HEK293 (cell line): ENCODE results near the gene CYP2S1.

ENCODE experiments used
- CTCF ChIA-PET: fragments of 350-600 bp; formaldehyde crosslinking; extraction: SDS; loops from one replicate; lab custom pipeline; 2021; ENCODE audit warnings: antibody characterized with exemption; lab: Yijun Ruan, JAX
- POLR2A ChIA-PET: fragments of 300-600 bp; formaldehyde crosslinking; extraction: SDS; loops from one replicate; lab custom pipeline; 2020; ENCODE audit warnings: antibody characterized with exemption, inconsistent platforms; lab: Yijun Ruan, JAX
- H3K27ac ChIP-seq: fragments of 200-500 bp; sonication (Bioruptor generic); 2 replicates; pipeline ENCODE4 v1.5.1; 2014; ENCODE audit warnings: low read depth, low read length, control low read depth, inconsistent platforms; ENCODE audit errors: extremely low read depth
- H3K36me3 ChIP-seq, 2 experiments: fragments of 200-500 bp in 1 of 2; sonication (Bioruptor generic) in 1 of 2; 1 replicate in 1 of 2; 2 replicates in 1 of 2; pipeline ENCODE4 v1.5.1; 2014 to 2017; ENCODE audit warnings: inconsistent platforms in 2 of 2, low read length in 2 of 2; ENCODE audit not compliant: control insufficient read depth in 2 of 2, insufficient read depth in 1 of 2
- H3K4me1 ChIP-seq: fragments of 200-500 bp; sonication (Bioruptor generic); 2 replicates; pipeline ENCODE4 v1.5.1; 2014; ENCODE audit warnings: mild to moderate bottlenecking, low read length, inconsistent platforms; ENCODE audit not compliant: control insufficient read depth, insufficient read depth
- H3K4me3 ChIP-seq: 2 replicates; pipeline ENCODE4 v1.5.1; 2011; ENCODE audit warnings: low read depth, mild to moderate bottlenecking, control low read depth, low read length, moderate library complexity
- H3K9me3 ChIP-seq: fragments of 200-500 bp; sonication (Bioruptor generic); 2 replicates; pipeline ENCODE4 v1.5.1; 2014; ENCODE audit warnings: low read depth, low read length, inconsistent platforms; ENCODE audit not compliant: control insufficient read depth, insufficient read depth
- EGR2 ChIP-seq: fragments of 450-650 bp; formaldehyde crosslinking; IDR thresholded peaks from 2 replicates; pipeline ENCODE4 v1.5.1; 2016; ENCODE audit warnings: low read depth, missing biosample characterization, missing genetic modification characterization
- GLIS1 ChIP-seq: fragments of 450-650 bp; formaldehyde crosslinking; IDR thresholded peaks from 2 replicates; pipeline ENCODE4 v1.5.1; 2016; ENCODE audit warnings: missing biosample characterization, missing genetic modification characterization
- HOXD13 ChIP-seq: sonication (generic); formaldehyde crosslinking; IDR thresholded peaks from 2 replicates; pipeline ENCODE4 v1.8.0; 2022; ENCODE audit warnings: missing genetic modification reagents, borderline replicate concordance
- KLF9 ChIP-seq: fragments of 450-650 bp; formaldehyde crosslinking; IDR thresholded peaks from 2 replicates; pipeline ENCODE4 v1.5.1; 2016; ENCODE audit warnings: missing biosample characterization, missing genetic modification characterization, low read depth
- PRDM6 ChIP-seq: fragments of 450-650 bp; formaldehyde crosslinking; IDR thresholded peaks from 2 replicates; pipeline ENCODE4 v1.5.1; 2017; ENCODE audit warnings: missing biosample characterization, missing genetic modification characterization
- ZFHX2 ChIP-seq: fragments of 450-650 bp; formaldehyde crosslinking; conservative IDR thresholded peaks from 2 replicates; pipeline ENCODE4 v1.5.1; 2016; ENCODE audit warnings: missing biosample characterization, missing genetic modification characterization
- ZNF324 ChIP-seq: fragments of 450-650 bp; formaldehyde crosslinking; IDR thresholded peaks from 2 replicates; pipeline ENCODE4 v1.5.1; 2016; ENCODE audit warnings: missing biosample characterization, missing genetic modification characterization
- ZNF366 ChIP-seq: fragments of 450-650 bp; formaldehyde crosslinking; conservative IDR thresholded peaks from 2 replicates; pipeline ENCODE4 v1.5.1; 2016; ENCODE audit warnings: missing biosample characterization, missing genetic modification characterization
- ZNF571 ChIP-seq: fragments of 450-650 bp; formaldehyde crosslinking; IDR thresholded peaks from 2 replicates; pipeline ENCODE4 v1.5.0; 2017; ENCODE audit warnings: missing biosample characterization, missing genetic modification characterization
- ZNF585B ChIP-seq: fragments of 450-650 bp; formaldehyde crosslinking; IDR thresholded peaks from 2 replicates; pipeline ENCODE4 v1.5.1; 2016; ENCODE audit warnings: missing biosample characterization, missing genetic modification characterization
- ZNF639 ChIP-seq: fragments of 450-650 bp; formaldehyde crosslinking; IDR thresholded peaks from 2 replicates; pipeline ENCODE4 v1.5.1; 2016; ENCODE audit warnings: missing biosample characterization, missing genetic modification characterization
- ZNF645 ChIP-seq: fragments of 450-650 bp; formaldehyde crosslinking; IDR thresholded peaks from 2 replicates; pipeline ENCODE4; 2016; ENCODE audit warnings: missing biosample characterization, missing genetic modification characterization
- ZNF664 ChIP-seq: fragments of 450-650 bp; formaldehyde crosslinking; IDR thresholded peaks from 2 replicates; pipeline ENCODE4 v1.5.1; 2016; ENCODE audit warnings: missing biosample characterization, missing genetic modification characterization
- ZNF837 ChIP-seq: fragments of 450-650 bp; formaldehyde crosslinking; IDR thresholded peaks from 2 replicates; pipeline ENCODE4 v1.5.1; 2016; ENCODE audit warnings: missing biosample characterization, missing genetic modification characterization
- ZSCAN16 ChIP-seq: fragments of 450-650 bp; formaldehyde crosslinking; IDR thresholded peaks from 2 replicates; pipeline ENCODE4 v1.5.1; 2016; ENCODE audit warnings: missing biosample characterization, missing genetic modification characterization
- ZXDB ChIP-seq: fragments of 450-650 bp; formaldehyde crosslinking; IDR thresholded peaks from 2 replicates; pipeline ENCODE4 v1.5.1; 2016; ENCODE audit warnings: missing biosample characterization, missing genetic modification characterization

Gene CYP2S1

GRCh38 chr19:41221514-41222205 is 28.6 kb downstream of the CYP2S1 start:
- CTCF ChIA-PET = interaction anchor here (1.0 to 2.3 kb wide), 5 partner anchors 17 to 41 kb away, joined by 3 to 10 read pairs (median 5); no protein-coding TSS in a partner anchor

GRCh38 chr19:41222240-41222639 is 29.2 kb downstream of the CYP2S1 start:
- CTCF ChIA-PET = interaction anchor here (1.0 to 1.4 kb wide), 3 partner anchors 18 to 38 kb away, joined by 3 to 5 read pairs (median 5); no protein-coding TSS in a partner anchor
- Histone ChIP-seq H3K36me3 (no peaks in the 10 kb centered on the region), H3K9me3 (no peaks in the 10 kb centered on the region)
- POLR2A ChIA-PET = interaction anchor here (1.3 kb wide), 1 partner anchor 40 kb away, joined by 4 read pairs; no protein-coding TSS in a partner anchor
- TF ChIP-seq EGR2 (tag by site-specific recombination) (no peak), ZNF366 (tag by site-specific recombination) (peak; percentile 46)
- TF ChIP-seq, all 188 proteins: peak for 1
- peaks cover 3% of the 10 kb centered on the region; the same call in 1 of the 2 replicates for H3K4me1 ChIP-seq
- no peak overlapping the region for H3K4me3 ChIP-seq
- no peak overlapping the region for H3K27ac ChIP-seq

More at GRCh38 chr19:41221514-41222205, 28.6 kb downstream of the CYP2S1 start:
- Histone ChIP-seq H3K27ac (no peak overlapping the region), H3K4me1 (peaks cover 3% of the 10 kb centered on the region; the same call in 1 of the 2 replicates), H3K36me3 (no peaks in the 10 kb centered on the region), H3K4me3 (no peak overlapping the region), H3K9me3 (no peaks in the 10 kb centered on the region)
- no peak for TF ChIP-seq KLF9
- no peak for TF ChIP-seq ZXDB
- TF ChIP-seq ZNF664 (tag by site-specific recombination) = no peak
- no peak for TF ChIP-seq ZNF837 (tag by site-specific recombination)
- TF ChIP-seq ZSCAN16 (tag by site-specific recombination) = no peak
- no peak for TF ChIP-seq PRDM6 (tag by site-specific recombination)
- no peak for TF ChIP-seq ZNF571
- no peak for TF ChIP-seq ZFHX2 (tag by site-specific recombination)
- TF ChIP-seq GLIS1 = no peak
- no peak for TF ChIP-seq ZNF639 (tag by site-specific recombination)
- TF ChIP-seq ZNF324 (tag by site-specific recombination) = no peak
- TF ChIP-seq ZNF585B = no peak
- TF ChIP-seq HOXD13 = no peak
- no peak for TF ChIP-seq ZNF645 (tag by site-specific recombination)
- POLR2A ChIA-PET = interaction anchor here (0.6 to 1.4 kb wide), 4 partner anchors 8 to 651 kb away, joined by 3 to 7 read pairs (median 4); partner anchors contain the start of gene HNRNPUL1
